ENCODE results near the gene ELL.
"Not testable (repeated sequence)": the region's sequence is repeated elsewhere in the genome, so short reads cannot be mapped to it uniquely, and the experiment has no call there.

The ELL gene

GRCh38 chr19:18526316-18526715, 4.4 kb upstream of the ELL start:
- H3K36me3 ChIP-seq (ENCODE audit: control insufficient read depth in 1 of 2, insufficient read depth in 2 of 2, low read length in 2 of 2), result peaks cover 2 to 5% of the 10 kb centered on the region in 2 donors
- no peaks in the 10 kb centered on the region for H3K27me3 ChIP-seq (ENCODE audit: low read depth, low read length)
- H3K9me3 ChIP-seq (ENCODE audit: control insufficient read depth in 1 of 2, low read length in 2 of 2), result no peaks in the 10 kb centered on the region
- H3K4me3 ChIP-seq (ENCODE audit: low read depth in 1 of 2, low read length in 2 of 2), result no peak overlapping the region
- no peak overlapping the region for H3K27ac ChIP-seq (ENCODE audit: low read length)
- H3K4me1 ChIP-seq (ENCODE audit: control insufficient read depth in 1 of 2, insufficient read depth in 2 of 2, low read length in 2 of 2), result no peaks in the 10 kb centered on the region

- peaks cover 5 to 6% of the 10 kb centered on the region in 2 donors for H3K4me1 ChIP-seq (ENCODE audit: control insufficient read depth in 1 of 2, insufficient read depth in 2 of 2, low read length in 2 of 2)
- H3K9me3 ChIP-seq (ENCODE audit: control insufficient read depth in 1 of 2, low read length in 2 of 2), result no peaks in the 10 kb centered on the region
- no peak overlapping the region for H3K27ac ChIP-seq (ENCODE audit: low read length)
These were observed 2.0 kb upstream of the ELL start for GRCh38 chr19:18523841-18524240.

GRCh38 chr19:18522862-18523440, 1.1 kb upstream of the ELL start:
- H3K4me3 ChIP-seq (ENCODE audit: low read depth in 1 of 2, low read length in 2 of 2); H3K36me3 ChIP-seq (ENCODE audit: control insufficient read depth in 1 of 2, insufficient read depth in 2 of 2, low read length in 2 of 2); H3K27ac ChIP-seq (ENCODE audit: low read length); H3K27me3 ChIP-seq (ENCODE audit: low read depth, low read length); H3K9me3 ChIP-seq (ENCODE audit: control insufficient read depth in 1 of 2, low read length in 2 of 2); H3K4me1 ChIP-seq (ENCODE audit: control insufficient read depth in 1 of 2, insufficient read depth in 2 of 2, low read length in 2 of 2): not testable (repeated sequence)

More at GRCh38 chr19:18523841-18524240, 2.0 kb upstream of the ELL start:
- Histone ChIP-seq H3K4me3 (ENCODE audit: low read depth in 1 of 2, low read length in 2 of 2) (no peak overlapping the region), H3K36me3 (ENCODE audit: control insufficient read depth in 1 of 2, insufficient read depth in 2 of 2, low read length in 2 of 2) (peaks cover 0 to 9% of the 10 kb centered on the region in 2 donors), H3K27me3 (ENCODE audit: low read depth, low read length) (no peaks in the 10 kb centered on the region)

- H3K36me3 ChIP-seq (ENCODE audit: control insufficient read depth in 1 of 2, insufficient read depth in 2 of 2, low read length in 2 of 2), result peaks cover 0 to 9% of the 10 kb centered on the region in 2 donors
- H3K27me3 ChIP-seq (ENCODE audit: low read depth, low read length), result no peaks in the 10 kb centered on the region
- no peak overlapping the region for H3K27ac ChIP-seq (ENCODE audit: low read length)
- H3K4me1 ChIP-seq (ENCODE audit: control insufficient read depth in 1 of 2, insufficient read depth in 2 of 2, low read length in 2 of 2), result peaks cover 5 to 8% of the 10 kb centered on the region in 2 donors
- peak overlapping the region in 1 of 2 donors; percentile 92 for H3K4me3 ChIP-seq (ENCODE audit: low read depth in 1 of 2, low read length in 2 of 2)
- no peaks in the 10 kb centered on the region for H3K9me3 ChIP-seq (ENCODE audit: control insufficient read depth in 1 of 2, low read length in 2 of 2)
These were observed 423 bp upstream of the ELL start for GRCh38 chr19:18522124-18522861.

GRCh38 chr19:18520848-18521691, 800 bp downstream of the ELL start:
- Histone ChIP-seq H3K27me3 (ENCODE audit: low read depth, low read length) (no peaks in the 10 kb centered on the region), H3K4me3 (ENCODE audit: low read depth in 1 of 2, low read length in 2 of 2) (peak overlapping the region; percentile 92 to 93), H3K9me3 (ENCODE audit: control insufficient read depth in 1 of 2, low read length in 2 of 2) (no peaks in the 10 kb centered on the region), H3K36me3 (ENCODE audit: control insufficient read depth in 1 of 2, insufficient read depth in 2 of 2, low read length in 2 of 2) (peaks cover 0 to 9% of the 10 kb centered on the region in 2 donors), H3K27ac (ENCODE audit: low read length) (peak overlapping the region; percentile 100), H3K4me1 (ENCODE audit: control insufficient read depth in 1 of 2, insufficient read depth in 2 of 2, low read length in 2 of 2) (peaks cover 5 to 10% of the 10 kb centered on the region in 2 donors)

GRCh38 chr19:18519962-18520847, 1.7 kb downstream of the ELL start:
- Histone ChIP-seq H3K9me3 (ENCODE audit: control insufficient read depth in 1 of 2, low read length in 2 of 2) (no peaks in the 10 kb centered on the region), H3K27ac (ENCODE audit: low read length) (peak overlapping the region; percentile 100), H3K4me3 (ENCODE audit: low read depth in 1 of 2, low read length in 2 of 2) (peak overlapping the region; percentile 92 to 93), H3K36me3 (ENCODE audit: control insufficient read depth in 1 of 2, insufficient read depth in 2 of 2, low read length in 2 of 2) (peaks cover 0 to 9% of the 10 kb centered on the region in 2 donors), H3K4me1 (ENCODE audit: control insufficient read depth in 1 of 2, insufficient read depth in 2 of 2, low read length in 2 of 2) (peaks cover 9 to 18% of the 10 kb centered on the region in 2 donors), H3K27me3 (ENCODE audit: low read depth, low read length) (no peaks in the 10 kb centered on the region)

- Histone ChIP-seq H3K27ac (ENCODE audit: low read length) (peak overlapping the region; percentile 54), H3K27me3 (ENCODE audit: low read depth, low read length) (no peaks in the 10 kb centered on the region), H3K4me1 (ENCODE audit: control insufficient read depth in 1 of 2, insufficient read depth in 2 of 2, low read length in 2 of 2) (peaks cover 12 to 31% of the 10 kb centered on the region in 2 donors), H3K9me3 (ENCODE audit: control insufficient read depth in 1 of 2, low read length in 2 of 2) (no peaks in the 10 kb centered on the region), H3K36me3 (ENCODE audit: control insufficient read depth in 1 of 2, insufficient read depth in 2 of 2, low read length in 2 of 2) (peaks cover 0 to 9% of the 10 kb centered on the region in 2 donors), H3K4me3 (ENCODE audit: low read depth in 1 of 2, low read length in 2 of 2) (no peak overlapping the region)
These were observed 3.2 kb downstream of the ELL start for GRCh38 chr19:18518639-18519038.

- H3K9me3 ChIP-seq (ENCODE audit: control insufficient read depth in 1 of 2, low read length in 2 of 2), result no peaks in the 10 kb centered on the region
- H3K4me3 ChIP-seq (ENCODE audit: low read depth in 1 of 2, low read length in 2 of 2), result no peak overlapping the region
- no peak overlapping the region for H3K27ac ChIP-seq (ENCODE audit: low read length)
- H3K36me3 ChIP-seq (ENCODE audit: control insufficient read depth in 1 of 2, insufficient read depth in 2 of 2, low read length in 2 of 2), result peaks cover 0 to 9% of the 10 kb centered on the region in 2 donors
- no peaks in the 10 kb centered on the region for H3K27me3 ChIP-seq (ENCODE audit: low read depth, low read length)
- peaks cover 12 to 39% of the 10 kb centered on the region in 2 donors for H3K4me1 ChIP-seq (ENCODE audit: control insufficient read depth in 1 of 2, insufficient read depth in 2 of 2, low read length in 2 of 2)
These were observed 4.3 kb downstream of the ELL start for GRCh38 chr19:18517606-18518005.

GRCh38 chr19:18515959-18516358, 5.9 kb downstream of the ELL start:
- Histone ChIP-seq H3K27ac (ENCODE audit: low read length) (no peak overlapping the region), H3K4me3 (ENCODE audit: low read depth in 1 of 2, low read length in 2 of 2) (no peak overlapping the region), H3K27me3 (ENCODE audit: low read depth, low read length) (no peaks in the 10 kb centered on the region), H3K9me3 (ENCODE audit: control insufficient read depth in 1 of 2, low read length in 2 of 2) (no peaks in the 10 kb centered on the region), H3K4me1 (ENCODE audit: control insufficient read depth in 1 of 2, insufficient read depth in 2 of 2, low read length in 2 of 2) (peaks cover 12 to 39% of the 10 kb centered on the region in 2 donors), H3K36me3 (ENCODE audit: control insufficient read depth in 1 of 2, insufficient read depth in 2 of 2, low read length in 2 of 2) (peaks cover 0 to 6% of the 10 kb centered on the region in 2 donors)

- H3K27ac ChIP-seq (ENCODE audit: low read length), result peak overlapping the region; percentile 63
- no peaks in the 10 kb centered on the region for H3K9me3 ChIP-seq (ENCODE audit: control insufficient read depth in 1 of 2, low read length in 2 of 2)
- H3K4me3 ChIP-seq (ENCODE audit: low read depth in 1 of 2, low read length in 2 of 2), result peak overlapping the region in 1 of 2 donors; percentile 7
- H3K4me1 ChIP-seq (ENCODE audit: control insufficient read depth in 1 of 2, insufficient read depth in 2 of 2, low read length in 2 of 2), result peaks cover 10 to 37% of the 10 kb centered on the region in 2 donors
- H3K27me3 ChIP-seq (ENCODE audit: low read depth, low read length), result no peaks in the 10 kb centered on the region
- H3K36me3 ChIP-seq (ENCODE audit: control insufficient read depth in 1 of 2, insufficient read depth in 2 of 2, low read length in 2 of 2), result no peaks in the 10 kb centered on the region
These were observed 6.8 kb downstream of the ELL start for GRCh38 chr19:18514800-18515682.
